Sigmoid colon (tissue), 4 donors: ENCODE measurements around the gene SLC44A4.
A peak's percentile ranks its signal among the peaks of the same experiment; 100 is the strongest.

Experiments used
- CTCF ChIP-seq, 4 experiments: fragments of 450-650 bp in 3 of 4; fragments of 200-600 bp in 1 of 4; IDR thresholded peaks; one replicate each; pipeline ENCODE4 v1.5.1; 2016 to 2019; ENCODE audit warnings: antibody characterized with exemption in 4 of 4, mild to moderate bottlenecking in 3 of 4, moderate library complexity in 2 of 4
- EP300 ChIP-seq, 4 donors: sonication (generic); formaldehyde crosslinking; IDR thresholded peaks; one replicate each; pipeline ENCODE4 v1.6.1; 2017; ENCODE audit warnings: antibody characterized with exemption in 4 of 4
- POLR2A ChIP-seq, 2 donors: fragments of 450-650 bp; IDR thresholded peaks; one replicate each; pipeline ENCODE4 v1.6.1; 2016; ENCODE audit warnings: antibody characterized with exemption in 2 of 2, mild to moderate bottlenecking in 2 of 2, moderate library complexity in 2 of 2
- POLR2AphosphoS5 ChIP-seq, 4 donors: sonication (generic); formaldehyde crosslinking; IDR thresholded peaks; one replicate each; pipeline ENCODE4 v1.6.1; 2017; ENCODE audit warnings: antibody characterized with exemption in 4 of 4

GRCh38 chr6:31826793-31827285 is 52.0 kb downstream of the SLC44A4 start:
- TF ChIP-seq CTCF (IDR thresholded peaks at IDR 0.05) = no peak
- no peak for TF ChIP-seq EP300 (IDR thresholded peaks at IDR 0.05)
- TF ChIP-seq POLR2A (IDR thresholded peaks at IDR 0.05) = peak in 1 of 2 donors; percentile 49
- peak; percentile 23 to 90 (median 66) for TF ChIP-seq POLR2AphosphoS5 (IDR thresholded peaks at IDR 0.05)
